GM12878 (cell line): ENCODE results near the gene ADAMTS7.

Source experiments
- CTCF ChIP-seq, 3 experiments: IDR thresholded peaks in 2 of 3; conservative IDR thresholded peaks in 1 of 3; 2 replicates each; pipeline ENCODE4 v1.5.1; 2011; ENCODE audit warnings: low read depth in 3 of 3, low read length in 3 of 3, mild to moderate bottlenecking in 3 of 3, control low read depth in 2 of 3, moderate library complexity in 2 of 3, inconsistent platforms in 1 of 3, mixed read lengths in 1 of 3; ENCODE audit not compliant: control insufficient read depth in 2 of 3, insufficient read depth in 1 of 3; ENCODE audit errors: extremely low read depth in 1 of 3
- ZNF274 ChIP-seq: IDR thresholded peaks from one replicate; pipeline ENCODE4 v1.8.0; 2011; ENCODE audit not compliant: insufficient read length, insufficient read depth

GRCh38 chr15:78766041-78766440 is 45.2 kb downstream of the ADAMTS7 start:
- no peak for TF ChIP-seq ZNF274
- TF ChIP-seq CTCF (IDR thresholded peaks at IDR 0.05 in 2 of 3, conservative IDR thresholded peaks at IDR 0.05 in 1 of 3; ENCODE audit: control insufficient read depth in 2 of 3, extremely low read depth in 1 of 3, insufficient read depth in 1 of 3, low read depth in 3 of 3, low read length in 3 of 3): no peak
